Measurements from ENCODE around the gene PLD4. TPM values are rescaled to one million over a fixed set of nuclear protein-coding genes. Genes with fewer than 3 reads are reported as not detected.
"Not testable (repeated sequence)": the region's sequence is repeated elsewhere in the genome, so short reads cannot be mapped to it uniquely, and the experiment has no call there.

Gene PLD4
- total RNA-seq, 4 donors from 2014 or later, result under 0.01 to 0.42 (median 0.31) TPM; not detected in 1

DNA sequence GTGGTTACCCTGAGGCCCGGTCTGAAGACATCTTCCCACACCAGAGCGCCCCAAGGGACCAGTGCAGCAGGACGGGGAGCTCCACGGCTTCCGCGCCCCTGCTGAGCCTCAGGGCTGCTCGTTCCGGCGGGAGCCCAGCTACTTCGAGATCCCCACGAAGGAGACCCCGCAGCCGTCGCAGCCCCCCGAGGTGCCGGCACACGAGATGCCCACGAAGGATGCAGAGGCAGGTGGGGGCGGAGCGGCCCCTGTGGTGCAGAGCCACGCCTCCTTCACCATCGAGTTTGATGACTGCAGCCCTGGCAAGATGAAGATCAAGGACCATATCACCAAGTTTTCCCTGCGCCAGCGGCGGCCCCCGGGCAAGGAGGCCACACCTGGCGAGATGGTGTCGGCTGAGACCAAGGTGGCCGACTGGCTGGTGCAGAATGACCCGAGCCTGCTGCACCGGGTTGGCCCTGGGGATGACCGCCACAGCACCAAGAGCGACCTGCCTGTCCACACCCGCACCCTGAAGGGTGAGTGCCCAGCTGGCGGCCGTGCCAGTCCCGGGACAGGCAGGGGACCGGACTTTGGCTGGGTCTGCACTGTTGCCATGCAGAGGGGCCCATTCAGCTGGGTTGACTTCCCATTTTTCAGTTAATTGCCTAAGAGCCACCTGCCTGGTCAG lies 41.6 kb upstream of the PLD4 start:
- Histone ChIP-seq H3K4me3 (no peak overlapping the region), H3K36me3 (peaks cover 0 to 95% of the 10 kb centered on the region in 2 donors)
- TF ChIP-seq POLR2A (IDR thresholded peaks at IDR 0.05) (no peak), EP300 (IDR thresholded peaks at IDR 0.05) (no peak), POLR2AphosphoS5 (IDR thresholded peaks at IDR 0.05) (no peak)
- TF ChIP-seq, protein P1, sequence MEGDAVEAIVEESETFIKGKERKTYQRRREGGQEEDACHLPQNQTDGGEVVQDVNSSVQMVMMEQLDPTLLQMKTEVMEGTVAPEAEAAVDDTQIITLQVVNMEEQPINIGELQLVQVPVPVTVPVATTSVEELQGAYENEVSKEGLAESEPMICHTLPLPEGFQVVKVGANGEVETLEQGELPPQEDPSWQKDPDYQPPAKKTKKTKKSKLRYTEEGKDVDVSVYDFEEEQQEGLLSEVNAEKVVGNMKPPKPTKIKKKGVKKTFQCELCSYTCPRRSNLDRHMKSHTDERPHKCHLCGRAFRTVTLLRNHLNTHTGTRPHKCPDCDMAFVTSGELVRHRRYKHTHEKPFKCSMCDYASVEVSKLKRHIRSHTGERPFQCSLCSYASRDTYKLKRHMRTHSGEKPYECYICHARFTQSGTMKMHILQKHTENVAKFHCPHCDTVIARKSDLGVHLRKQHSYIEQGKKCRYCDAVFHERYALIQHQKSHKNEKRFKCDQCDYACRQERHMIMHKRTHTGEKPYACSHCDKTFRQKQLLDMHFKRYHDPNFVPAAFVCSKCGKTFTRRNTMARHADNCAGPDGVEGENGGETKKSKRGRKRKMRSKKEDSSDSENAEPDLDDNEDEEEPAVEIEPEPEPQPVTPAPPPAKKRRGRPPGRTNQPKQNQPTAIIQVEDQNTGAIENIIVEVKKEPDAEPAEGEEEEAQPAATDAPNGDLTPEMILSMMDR (IDR thresholded peaks at IDR 0.05), result no peak

DNA sequence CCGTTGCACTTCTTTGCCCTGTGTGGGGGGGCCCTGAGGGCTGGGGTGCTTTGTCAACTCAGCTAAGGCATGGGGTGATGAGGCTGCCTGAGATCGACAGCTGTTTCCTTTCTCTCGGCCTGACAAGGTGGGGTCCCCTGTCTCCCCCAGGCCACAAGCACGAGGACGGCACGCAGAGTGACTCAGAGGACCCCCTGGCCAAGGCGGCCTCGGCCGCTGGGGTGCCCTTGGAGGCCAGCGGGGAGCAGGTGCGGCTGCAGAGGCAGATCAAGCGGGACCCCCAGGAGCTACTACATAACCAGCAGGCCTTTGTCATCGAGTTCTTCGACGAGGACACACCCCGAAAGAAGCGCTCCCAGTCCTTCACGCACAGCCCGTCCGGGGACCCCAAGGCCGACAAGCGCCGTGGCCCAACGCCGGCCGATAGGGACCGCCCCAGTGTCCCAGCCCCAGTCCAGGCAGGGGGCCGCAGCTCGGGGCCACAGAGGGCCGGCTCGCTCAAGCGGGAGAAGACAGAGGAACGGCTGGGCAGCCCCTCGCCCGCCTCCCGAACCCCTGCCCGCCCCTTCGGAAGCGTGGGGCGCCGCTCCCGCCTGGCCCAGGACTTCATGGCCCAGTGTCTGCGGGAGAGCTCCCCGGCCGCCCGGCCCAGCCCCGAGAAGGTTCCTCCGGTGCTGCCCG lies 40.9 kb upstream of the PLD4 start:
- ATAC-seq, result no peak
- Histone ChIP-seq H3K9me3 (no peaks in the 10 kb centered on the region), H3K4me1 (no peaks in the 10 kb centered on the region), H3K4me3 (no peak overlapping the region), H3K36me3 (peaks cover 0 to 95% of the 10 kb centered on the region in 2 donors), H3K27me3 (no peaks in the 10 kb centered on the region), H3K27ac (no peak overlapping the region)
- WGBS, 2 donors (ENCODE audit: low coverage in 1 of 2), result no CpG with 5 or more reads among the region's 49 CpGs
- TF ChIP-seq POLR2AphosphoS5 (IDR thresholded peaks at IDR 0.05) (no peak), EP300 (IDR thresholded peaks at IDR 0.05) (no peak), POLR2A (IDR thresholded peaks at IDR 0.05) (no peak)
- TF ChIP-seq, protein P1 (IDR thresholded peaks at IDR 0.05), result no peak

More for the DNA sequence above, 41.6 kb upstream of the PLD4 start:
- Histone ChIP-seq H3K27ac (no peak overlapping the region), H3K27me3 (no peaks in the 10 kb centered on the region), H3K9me3 (no peaks in the 10 kb centered on the region), H3K4me1 (no peaks in the 10 kb centered on the region)
- ATAC-seq, result no peak
- 64% methylated on average over 10 of the region's 38 CpGs; no CpG with 5 or more reads in 1 of the 2 donors for WGBS, 2 donors (ENCODE audit: low coverage in 1 of 2)

GRCh38 chr14:104884381-104884780 lies 40.3 kb upstream of the PLD4 start:
- not testable (repeated sequence) for H3K4me3 ChIP-seq, H3K27me3 ChIP-seq, H3K27ac ChIP-seq, H3K9me3 ChIP-seq, ATAC-seq, H3K4me1 ChIP-seq
- no CpG with 5 or more reads among the region's 34 CpGs for WGBS, 2 donors (ENCODE audit: low coverage in 1 of 2)
- peaks cover 0 to 95% of the 10 kb centered on the region in 2 donors for H3K36me3 ChIP-seq

DNA sequence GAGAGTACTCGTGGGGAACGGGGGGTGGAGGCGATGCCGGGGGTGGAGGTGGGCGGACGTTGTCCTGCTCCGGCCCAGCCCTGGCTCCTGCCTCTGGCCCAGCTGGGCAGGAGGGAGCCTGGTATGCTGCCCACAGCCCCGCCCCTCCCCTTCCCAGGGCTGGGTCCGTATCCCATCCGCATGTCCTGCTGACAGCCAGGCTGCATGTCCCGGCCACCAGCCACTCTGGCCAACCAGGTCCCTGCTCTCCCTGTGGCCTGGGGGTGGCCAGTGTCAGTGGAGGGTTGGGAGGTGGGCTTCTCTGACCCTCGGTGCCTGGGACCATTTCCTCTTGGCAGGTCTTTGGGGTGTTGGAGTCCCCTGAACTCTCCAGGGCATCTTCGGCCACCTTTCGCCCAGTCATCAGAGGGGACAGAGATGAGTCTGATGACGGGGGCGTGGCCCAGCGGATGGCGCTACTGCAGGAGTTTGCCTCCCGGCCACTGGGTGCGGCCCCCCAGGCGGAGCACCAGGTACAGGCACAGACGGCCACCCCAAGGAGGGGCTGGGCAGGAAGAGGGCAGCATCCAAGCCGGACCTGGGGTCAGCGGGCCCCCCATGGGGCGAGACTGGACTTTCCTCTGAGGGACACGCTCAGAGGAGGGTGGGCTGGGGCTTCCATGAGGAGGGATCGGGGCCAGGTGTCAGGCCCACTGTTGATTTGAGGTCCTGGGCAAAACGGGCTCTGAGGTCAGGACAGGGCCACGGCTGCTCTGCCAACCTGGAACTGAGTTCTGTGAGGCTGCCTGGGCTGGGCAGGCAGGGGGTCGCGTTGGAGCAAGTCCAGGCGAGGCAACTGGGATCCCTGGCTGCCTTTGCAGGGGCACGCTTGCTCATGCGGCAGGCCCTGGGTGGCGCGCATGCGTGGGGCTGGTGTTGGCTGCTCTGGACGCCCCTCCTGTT lies 39.4 kb upstream of the PLD4 start:
- no peak for ATAC-seq
- WGBS, 2 donors (ENCODE audit: low coverage in 1 of 2), result 100% methylated on average over 2 of the region's 38 CpGs; no CpG with 5 or more reads in 1 of the 2 donors
- no peaks in the 10 kb centered on the region for H3K27me3 ChIP-seq
- H3K36me3 ChIP-seq, result peaks cover 0 to 88% of the 10 kb centered on the region in 2 donors
- H3K4me3 ChIP-seq, result no peak overlapping the region
- H3K4me1 ChIP-seq, result no peaks in the 10 kb centered on the region
- H3K9me3 ChIP-seq, result no peaks in the 10 kb centered on the region
- TF ChIP-seq, protein P1 (IDR thresholded peaks at IDR 0.05), result no peak
- no peak for TF ChIP-seq POLR2A (IDR thresholded peaks at IDR 0.05)
- TF ChIP-seq POLR2AphosphoS5 (IDR thresholded peaks at IDR 0.05), result no peak
- no peak overlapping the region for H3K27ac ChIP-seq

GRCh38 chr14:104885973-104886689 lies 38.5 kb upstream of the PLD4 start:
- peaks cover 0 to 80% of the 10 kb centered on the region in 2 donors for H3K36me3 ChIP-seq
- no peaks in the 10 kb centered on the region for H3K4me1 ChIP-seq
- TF ChIP-seq, protein P1 (IDR thresholded peaks at IDR 0.05), result no peak
- TF ChIP-seq POLR2AphosphoS5 (IDR thresholded peaks at IDR 0.05) (no peak), EP300 (IDR thresholded peaks at IDR 0.05) (no peak), POLR2A (IDR thresholded peaks at IDR 0.05) (no peak)
- no CpG with 5 or more reads among the region's 40 CpGs for WGBS, 2 donors (ENCODE audit: low coverage in 1 of 2)
- H3K27ac ChIP-seq, result no peak overlapping the region
- H3K27me3 ChIP-seq, result no peaks in the 10 kb centered on the region
- H3K9me3 ChIP-seq, result no peaks in the 10 kb centered on the region
- no peak for ATAC-seq
- H3K4me3 ChIP-seq, result no peak overlapping the region

Data from gastroesophageal sphincter (tissue), 4 donors.